ENCODE measurements around the gene PCDHGC4.

DNA sequence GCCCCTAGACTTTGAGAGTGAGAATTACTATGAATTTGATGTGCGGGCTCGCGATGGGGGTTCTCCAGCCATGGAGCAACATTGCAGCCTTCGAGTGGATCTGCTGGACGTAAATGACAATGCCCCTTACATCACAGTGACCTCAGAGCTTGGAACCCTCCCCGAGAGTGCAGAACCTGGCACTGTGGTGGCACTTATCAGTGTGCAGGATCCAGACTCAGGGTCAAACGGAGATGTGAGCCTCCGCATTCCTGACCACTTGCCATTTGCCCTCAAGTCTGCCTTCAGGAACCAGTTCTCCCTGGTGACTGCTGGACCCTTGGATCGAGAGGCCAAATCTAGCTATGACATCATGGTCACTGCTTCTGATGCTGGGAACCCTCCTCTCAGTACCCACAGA is 1.3 kb downstream of the PCDHGC4 start:
- TF ChIP-seq POLR2A (IDR thresholded peaks at IDR 0.05), result no peak
- TF ChIP-seq CTCF (IDR thresholded peaks at IDR 0.05), result no peak
- TF ChIP-seq POLR2AphosphoS5 (IDR thresholded peaks at IDR 0.05), result no peak

Measured in transverse colon (tissue), 4 donors.